HUES64 (cell line): ENCODE data around the gene PGF.

ENCODE experiments used
- H3K27ac ChIP-seq: 2 replicates; pipeline ENCODE4 v1.7.0; 2013; ENCODE audit warnings: low read depth, low read length, inconsistent platforms
- H3K27me3 ChIP-seq: 2 replicates; pipeline ENCODE4 v1.6.1; 2013; ENCODE audit warnings: mild to moderate bottlenecking, low read length; ENCODE audit not compliant: insufficient read depth
- H3K36me3 ChIP-seq: 2 replicates; pipeline ENCODE4 v1.6.1; 2013; ENCODE audit warnings: mild to moderate bottlenecking, low read length; ENCODE audit not compliant: insufficient read depth
- H3K4me1 ChIP-seq: 2 replicates; pipeline ENCODE4 v1.6.1; 2013; ENCODE audit warnings: mild to moderate bottlenecking, low read length, moderate library complexity; ENCODE audit not compliant: insufficient read depth
- H3K4me3 ChIP-seq: 2 replicates; pipeline ENCODE4 v1.5.1; 2013; ENCODE audit warnings: mild to moderate bottlenecking, low read length, moderate library complexity
- H3K9ac ChIP-seq: 2 replicates; pipeline ENCODE4 v1.6.1; 2013; ENCODE audit warnings: mild to moderate bottlenecking, low read depth, low read length
- H3K9me3 ChIP-seq: 2 replicates; pipeline ENCODE4 v1.6.1; 2013; ENCODE audit warnings: low read depth, low read length; ENCODE audit not compliant: insufficient read depth
- WGBS: fragments of 150-250, 120-280 bp; methylation state at CpG from one replicate; pipeline ENCODE4 v1.1.7; 2013; ENCODE audit warnings: missing lambda C conversion rate; 5-methylcytosine and 5-hydroxymethylcytosine counted together

Gene PGF

GRCh38 chr14:74977901-74978385, 22.5 kb upstream of the PGF start:
- Histone ChIP-seq H3K27me3 (no peaks in the 10 kb centered on the region), H3K36me3 (no peaks in the 10 kb centered on the region), H3K4me3 (no peak overlapping the region), H3K9me3 (no peaks in the 10 kb centered on the region), H3K4me1 (peaks cover 45% of the 10 kb centered on the region), H3K27ac (no peak overlapping the region), H3K9ac (no peak overlapping the region)
- 65% methylated on average over 4 of the region's 6 CpGs for WGBS

- no peak overlapping the region for H3K27ac ChIP-seq
- peaks cover 45% of the 10 kb centered on the region for H3K4me1 ChIP-seq
- H3K4me3 ChIP-seq, result no peak overlapping the region
- no peaks in the 10 kb centered on the region for H3K9me3 ChIP-seq
- 91% methylated on average over 12 of the region's 12 CpGs for WGBS
- no peaks in the 10 kb centered on the region for H3K36me3 ChIP-seq
- no peaks in the 10 kb centered on the region for H3K27me3 ChIP-seq
- no peak overlapping the region for H3K9ac ChIP-seq
Measured at GRCh38 chr14:74977164-74977900, 21.9 kb upstream of the PGF start.

GRCh38 chr14:74976264-74977113, 21.1 kb upstream of the PGF start:
- H3K9ac ChIP-seq, result no peak overlapping the region
- 94% methylated on average over 11 of the region's 11 CpGs for WGBS
- peaks cover 45% of the 10 kb centered on the region for H3K4me1 ChIP-seq

GRCh38 chr14:74975059-74975810, 19.8 kb upstream of the PGF start:
- Histone ChIP-seq H3K4me3 (no peak overlapping the region), H3K4me1 (peaks cover 36% of the 10 kb centered on the region), H3K36me3 (no peaks in the 10 kb centered on the region), H3K27ac (no peak overlapping the region), H3K9me3 (no peaks in the 10 kb centered on the region), H3K9ac (no peak overlapping the region), H3K27me3 (no peaks in the 10 kb centered on the region)
- 80% methylated on average over 11 of the region's 12 CpGs for WGBS

More at GRCh38 chr14:74976264-74977113, 21.1 kb upstream of the PGF start:
- Histone ChIP-seq H3K27me3 (no peaks in the 10 kb centered on the region), H3K36me3 (no peaks in the 10 kb centered on the region), H3K27ac (no peak overlapping the region), H3K9me3 (no peaks in the 10 kb centered on the region), H3K4me3 (no peak overlapping the region)

- Histone ChIP-seq H3K36me3 (no peaks in the 10 kb centered on the region), H3K27me3 (no peaks in the 10 kb centered on the region), H3K27ac (no peak overlapping the region), H3K4me3 (no peak overlapping the region), H3K4me1 (peaks cover 29% of the 10 kb centered on the region), H3K9me3 (no peaks in the 10 kb centered on the region), H3K9ac (no peak overlapping the region)
- WGBS, result 72% methylated on average over 15 of the region's 15 CpGs
Measured at GRCh38 chr14:74974364-74975058, 19.1 kb upstream of the PGF start.

GRCh38 chr14:74973905-74974363, 18.5 kb upstream of the PGF start:
- Histone ChIP-seq H3K36me3 (no peaks in the 10 kb centered on the region), H3K9ac (no peak overlapping the region), H3K4me3 (no peak overlapping the region), H3K4me1 (peaks cover 23% of the 10 kb centered on the region), H3K9me3 (no peaks in the 10 kb centered on the region), H3K27ac (no peak overlapping the region), H3K27me3 (no peaks in the 10 kb centered on the region)
- 88% methylated on average over 5 of the region's 5 CpGs for WGBS

GRCh38 chr14:74973003-74973653, 17.7 kb upstream of the PGF start:
- no peaks in the 10 kb centered on the region for H3K27me3 ChIP-seq
- no peaks in the 10 kb centered on the region for H3K36me3 ChIP-seq
- no peak overlapping the region for H3K9ac ChIP-seq
- 87% methylated on average over 15 of the region's 15 CpGs for WGBS
- H3K9me3 ChIP-seq, result no peaks in the 10 kb centered on the region
- H3K27ac ChIP-seq, result no peak overlapping the region
- no peak overlapping the region for H3K4me3 ChIP-seq
- peaks cover 16% of the 10 kb centered on the region for H3K4me1 ChIP-seq

GRCh38 chr14:74968811-74969210, 13.4 kb upstream of the PGF start:
- 88% methylated on average over 1 of the region's 1 CpG for WGBS

GRCh38 chr14:74965486-74966153, 10.2 kb upstream of the PGF start:
- no peaks in the 10 kb centered on the region for H3K27me3 ChIP-seq
- WGBS, result 87% methylated on average over 5 of the region's 5 CpGs
- H3K4me1 ChIP-seq, result peaks cover 3% of the 10 kb centered on the region; the same call in 1 of the 2 replicates
- no peaks in the 10 kb centered on the region for H3K36me3 ChIP-seq
- no peak overlapping the region for H3K4me3 ChIP-seq
- H3K9ac ChIP-seq, result no peak overlapping the region
- H3K27ac ChIP-seq, result no peak overlapping the region
- H3K9me3 ChIP-seq, result no peaks in the 10 kb centered on the region

More at GRCh38 chr14:74968811-74969210, 13.4 kb upstream of the PGF start:
- Histone ChIP-seq H3K9ac (no peak overlapping the region), H3K4me1 (peaks cover 4% of the 10 kb centered on the region; the same call in 1 of the 2 replicates), H3K27me3 (no peaks in the 10 kb centered on the region), H3K9me3 (no peaks in the 10 kb centered on the region), H3K36me3 (no peaks in the 10 kb centered on the region), H3K27ac (no peak overlapping the region), H3K4me3 (no peak overlapping the region)
